Transverse colon (tissue), 4 donors: ENCODE results near the gene ITGA7. TPM values are rescaled to one million over a fixed set of nuclear protein-coding genes. Genes with fewer than 3 reads are reported as not detected.

ENCODE experiments used
- DNase-seq: peaks from one replicate; pipeline ENCODE4 v3.0.0-alpha.2; 2019
- H3K27ac ChIP-seq, 4 donors: fragments of 200-600 bp; sonication (generic); 2 replicates each; pipeline ENCODE4 v1.5.1; 2016 to 2018; ENCODE audit warnings: inconsistent platforms in 4 of 4
- H3K27me3 ChIP-seq: fragments of 200-600 bp; sonication (generic); 2 replicates; pipeline ENCODE4 v1.5.1; 2017; ENCODE audit warnings: inconsistent platforms
- H3K36me3 ChIP-seq, 4 donors: fragments of 200-600 bp; sonication (generic); 2 replicates each; pipeline ENCODE4 v1.5.1; 2017 to 2019; ENCODE audit warnings: inconsistent platforms in 4 of 4
- H3K4me1 ChIP-seq, 4 donors: fragments of 200-600 bp; sonication (generic); 2 replicates each; pipeline ENCODE4 v1.5.1; 2017 to 2020; ENCODE audit warnings: inconsistent platforms in 4 of 4
- H3K4me3 ChIP-seq, 4 donors: fragments of 200-600 bp; sonication (generic); 1 replicate in 1 of 4; 2 replicates in 3 of 4; pipeline versions ENCODE4 v1.5.1 to v1.6.1; 2017 to 2019; ENCODE audit warnings: inconsistent platforms in 4 of 4
- H3K9me3 ChIP-seq, 2 donors: fragments of 200-600 bp; sonication (generic); 2 replicates each; pipeline ENCODE4 v1.5.1; 2017 to 2019; ENCODE audit warnings: inconsistent platforms in 2 of 2
- CTCF ChIP-seq, 5 experiments: fragments of 200-600 bp in 3 of 5; fragments of 450-650 bp in 2 of 5; sonication (generic) in 3 of 5; IDR thresholded peaks; 1 replicate in 2 of 5; 2 replicates in 3 of 5; pipeline ENCODE4 v1.5.1; 2016 to 2017; ENCODE audit warnings: antibody characterized with exemption in 5 of 5, inconsistent platforms in 3 of 5, mild to moderate bottlenecking in 2 of 5, moderate library complexity in 1 of 5
- EP300 ChIP-seq: sonication (generic); formaldehyde crosslinking; IDR thresholded peaks from one replicate; pipeline ENCODE4 v1.6.1; 2017; ENCODE audit warnings: antibody characterized with exemption, low read depth
- POLR2A ChIP-seq: fragments of 450-650 bp; IDR thresholded peaks from one replicate; pipeline ENCODE4 v1.6.1; 2016; ENCODE audit warnings: antibody characterized with exemption, mild to moderate bottlenecking, moderate library complexity
- POLR2AphosphoS5 ChIP-seq, 3 donors: sonication (generic); formaldehyde crosslinking; IDR thresholded peaks; one replicate each; pipeline ENCODE4 v1.6.1; 2016; ENCODE audit warnings: antibody characterized with exemption in 3 of 3
- WGBS, 2 donors: methylation state at CpG; one replicate each; pipeline ENCODE4 v1.1.5; 2018; ENCODE audit warnings: low coverage in 1 of 2; 5-methylcytosine and 5-hydroxymethylcytosine counted together
- in situ Hi-C, 4 donors: fragments of 200-750 bp; cut with MboI; loops; one replicate each; pipeline versions ENCODE4 v1.15.0 to v1.15.1; 2017; ENCODE audit warnings: low sequenced_read_pairs in 3 of 4, low pct_ligation_motif_present in 1 of 4, low pct_unique_long_range_greater_than_20kb in 1 of 4
- intact Hi-C: fragments of 100-400 bp; cut with DNase I; formaldehyde crosslinking; loops from one replicate; pipeline ENCODE4 v1.15.1; 2023; ENCODE audit warnings: low total_unique reads
- total RNA-seq, 4 donors: library from RNA; depleted of rRNA; stranded (reverse); fragments of >200 nt; gene quantifications; one replicate each; pipeline ENCODE4 v1.1.0, GENCODE V29; 2016

ITGA7 gene
- total RNA-seq, 4 donors from 2014 or later, result 14.4 to 125 (median 23.6) TPM

GRCh38 chr12:55737581-55738122, 29.9 kb upstream of the ITGA7 start:
- intact Hi-C loops (loop anchor here (2.0 kb wide), 1 partner anchor 203 kb away; no protein-coding TSS in a partner anchor), in situ Hi-C loops (loop anchor here in 2 of 4 donors (10.0 kb wide), 2 partner anchors 77 to 197 kb away; partner anchors contain the start of genes DGKA (in 1 of the 2), ORMDL2 (in 1 of the 2) and SARNP (in 1 of the 2))
- peaks cover 7 to 24% (median 20%) of the 10 kb centered on the region in 4 donors for H3K4me1 ChIP-seq
- H3K27ac ChIP-seq, result peak overlapping the region; percentile 72 to 91 (median 83)
- H3K9me3 ChIP-seq, result no peaks in the 10 kb centered on the region
- DNase-seq, result no peak
- TF ChIP-seq POLR2AphosphoS5 (IDR thresholded peaks at IDR 0.05) (no peak), EP300 (no peak), CTCF (IDR thresholded peaks at IDR 0.05) (no peak), POLR2A (no peak)
- H3K27me3 ChIP-seq, result peaks cover 7% of the 10 kb centered on the region
- WGBS, 2 donors, result 13% methylated on average over 4 of the region's 4 CpGs; no CpG with 5 or more reads in 1 of the 2 donors
- H3K4me3 ChIP-seq, result peak overlapping the region in 1 of 4 donors; percentile 62
- H3K36me3 ChIP-seq, result no peaks in the 10 kb centered on the region

GRCh38 chr12:55736780-55737580, 29.3 kb upstream of the ITGA7 start:
- Histone ChIP-seq H3K27me3 (peaks cover 5% of the 10 kb centered on the region), H3K27ac (peak overlapping the region; percentile 72 to 91 (median 83)), H3K4me1 (peaks cover 7 to 19% (median 17%) of the 10 kb centered on the region in 4 donors), H3K4me3 (no peak overlapping the region), H3K36me3 (no peaks in the 10 kb centered on the region), H3K9me3 (no peaks in the 10 kb centered on the region)
- TF ChIP-seq CTCF (IDR thresholded peaks at IDR 0.05) (peak; percentile 72 to 97 (median 85)), EP300 (no peak), POLR2AphosphoS5 (IDR thresholded peaks at IDR 0.05) (peak in 2 of 3 donors; percentile 28 to 35)
- intact Hi-C loops (no loop called here), in situ Hi-C loops (loop anchor here in 2 of 4 donors (10.0 kb wide), 2 partner anchors 78 to 198 kb away; partner anchors contain the start of genes DGKA (in 1 of the 2), ORMDL2 (in 1 of the 2) and SARNP (in 1 of the 2))
- 43% methylated on average over 6 of the region's 6 CpGs; no CpG with 5 or more reads in 1 of the 2 donors for WGBS, 2 donors
- peak; percentile 89 for DNase-seq

- H3K4me1 ChIP-seq, result peaks cover 7 to 25% (median 18%) of the 10 kb centered on the region in 4 donors
- intact Hi-C loops, result no loop called here
- in situ Hi-C loops, result loop anchor here in 2 of 4 donors (10.0 kb wide), 2 partner anchors 79 to 199 kb away; partner anchors contain the start of genes DGKA (in 1 of the 2), ORMDL2 (in 1 of the 2) and SARNP (in 1 of the 2)
- TF ChIP-seq POLR2A (no peak), POLR2AphosphoS5 (IDR thresholded peaks at IDR 0.05) (no peak), EP300 (no peak), CTCF (IDR thresholded peaks at IDR 0.05) (no peak)
- no peak overlapping the region for H3K27ac ChIP-seq
- no peaks in the 10 kb centered on the region for H3K27me3 ChIP-seq
- no peak for DNase-seq
- no peak overlapping the region for H3K4me3 ChIP-seq
- WGBS, 2 donors, result 73 to 92% methylated on average over 2 to 3 of the region's 3 CpGs
- H3K9me3 ChIP-seq, result no peaks in the 10 kb centered on the region
- no peaks in the 10 kb centered on the region for H3K36me3 ChIP-seq
Observed at GRCh38 chr12:55736076-55736475, 28.4 kb upstream of the ITGA7 start.

GRCh38 chr12:55734595-55734994, 26.9 kb upstream of the ITGA7 start:
- Histone ChIP-seq H3K9me3 (no peaks in the 10 kb centered on the region), H3K4me3 (no peak overlapping the region), H3K27me3 (no peaks in the 10 kb centered on the region), H3K4me1 (peaks cover 12 to 40% (median 28%) of the 10 kb centered on the region in 4 donors), H3K27ac (no peak overlapping the region), H3K36me3 (no peaks in the 10 kb centered on the region)
- in situ Hi-C loops (loop anchor here in 3 of 4 donors (5.0 to 10.0 kb wide), 3 partner anchors 80 to 200 kb away; partner anchors contain the start of genes DGKA (in 1 of the 3), ORMDL2 (in 1 of the 3), PYM1 (in 1 of the 3) and SARNP (in 1 of the 3)), intact Hi-C loops (no loop called here)
- no peak for DNase-seq
- WGBS, 2 donors, result 88% methylated on average over 3 of the region's 3 CpGs; no CpG with 5 or more reads in 1 of the 2 donors
- TF ChIP-seq CTCF (IDR thresholded peaks at IDR 0.05) (no peak), EP300 (no peak), POLR2AphosphoS5 (IDR thresholded peaks at IDR 0.05) (no peak), POLR2A (no peak)
